HPDE6-E6E7 (cell line): Measurements from ENCODE around the gene RHCE.
A peak's percentile ranks its signal among the peaks of the same experiment; 100 is the strongest.
"Not testable (repeated sequence)": the region's sequence is repeated elsewhere in the genome, so short reads cannot be mapped to it uniquely, and the experiment has no call there.

Experiments used
- DNase-seq: peaks from one replicate; pipeline ENCODE4 v3.0.0; 2011; ENCODE audit warnings: missing footprints; ENCODE audit errors: extremely low spot score

Gene RHCE

DNA sequence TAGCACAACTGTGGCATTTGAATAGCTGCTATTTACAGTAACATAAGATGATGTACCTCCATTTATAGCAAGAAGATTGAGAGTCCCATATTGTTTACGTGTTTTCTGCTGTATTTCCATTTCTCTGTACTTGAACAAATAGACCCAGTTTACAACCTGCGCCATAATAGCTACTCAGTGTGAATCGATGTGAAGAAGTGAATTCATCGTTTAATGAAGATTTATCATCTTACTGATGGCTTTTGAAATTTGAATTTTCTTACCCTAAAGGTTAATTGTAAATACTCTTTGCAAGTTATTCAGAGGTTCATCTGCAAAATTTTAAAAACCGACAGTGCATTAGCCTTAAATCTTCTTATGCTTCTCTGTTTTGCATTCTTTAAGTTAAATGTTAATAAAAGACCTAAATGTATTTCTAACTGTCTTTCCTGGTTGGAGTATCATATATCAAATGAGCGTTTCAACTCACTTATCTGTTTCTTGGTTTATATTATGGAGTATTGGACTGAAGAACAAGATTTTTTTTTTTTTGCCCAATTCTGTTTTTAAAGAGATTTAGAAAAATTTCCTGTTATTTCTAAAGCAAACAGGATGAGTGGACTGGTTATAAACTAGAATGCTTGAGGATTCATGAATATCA, 12.2 kb upstream of the RHCE start:
- DNase-seq: no peak

DNA sequence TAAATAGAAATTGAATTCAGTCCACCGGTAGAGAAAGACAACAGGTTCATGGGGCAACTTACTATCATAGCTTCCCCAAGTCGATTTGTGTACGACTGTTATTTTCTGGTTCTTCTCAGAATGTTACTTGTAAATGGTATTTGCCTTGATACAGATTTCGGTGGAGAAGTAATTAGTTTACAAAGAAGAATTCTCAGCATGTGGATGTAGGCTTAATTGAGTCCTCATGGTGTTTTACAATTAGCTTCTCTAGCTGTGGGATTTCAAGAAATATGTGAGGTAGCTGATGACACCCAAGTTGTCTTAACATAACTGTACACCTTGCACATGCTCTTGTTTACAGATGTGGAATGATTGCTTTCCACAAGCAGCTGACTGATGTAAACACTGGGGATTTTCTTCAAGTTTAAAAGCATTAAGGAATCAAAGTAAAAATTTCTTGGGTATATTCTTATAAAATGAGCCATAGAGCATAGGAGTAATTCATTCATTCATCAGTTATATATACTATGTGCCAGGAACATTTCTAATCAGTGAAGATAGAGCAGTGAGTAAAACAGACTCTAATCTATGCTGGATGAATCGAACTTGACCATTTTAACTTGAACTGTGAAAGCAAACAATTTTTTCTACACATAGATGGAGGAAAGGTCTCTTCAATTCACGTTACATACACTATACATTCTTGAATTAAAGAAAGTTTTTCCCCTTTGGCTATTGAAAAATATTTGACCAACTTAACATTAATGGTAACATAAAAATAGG, 11.5 kb upstream of the RHCE start:
- no peak for DNase-seq

DNA sequence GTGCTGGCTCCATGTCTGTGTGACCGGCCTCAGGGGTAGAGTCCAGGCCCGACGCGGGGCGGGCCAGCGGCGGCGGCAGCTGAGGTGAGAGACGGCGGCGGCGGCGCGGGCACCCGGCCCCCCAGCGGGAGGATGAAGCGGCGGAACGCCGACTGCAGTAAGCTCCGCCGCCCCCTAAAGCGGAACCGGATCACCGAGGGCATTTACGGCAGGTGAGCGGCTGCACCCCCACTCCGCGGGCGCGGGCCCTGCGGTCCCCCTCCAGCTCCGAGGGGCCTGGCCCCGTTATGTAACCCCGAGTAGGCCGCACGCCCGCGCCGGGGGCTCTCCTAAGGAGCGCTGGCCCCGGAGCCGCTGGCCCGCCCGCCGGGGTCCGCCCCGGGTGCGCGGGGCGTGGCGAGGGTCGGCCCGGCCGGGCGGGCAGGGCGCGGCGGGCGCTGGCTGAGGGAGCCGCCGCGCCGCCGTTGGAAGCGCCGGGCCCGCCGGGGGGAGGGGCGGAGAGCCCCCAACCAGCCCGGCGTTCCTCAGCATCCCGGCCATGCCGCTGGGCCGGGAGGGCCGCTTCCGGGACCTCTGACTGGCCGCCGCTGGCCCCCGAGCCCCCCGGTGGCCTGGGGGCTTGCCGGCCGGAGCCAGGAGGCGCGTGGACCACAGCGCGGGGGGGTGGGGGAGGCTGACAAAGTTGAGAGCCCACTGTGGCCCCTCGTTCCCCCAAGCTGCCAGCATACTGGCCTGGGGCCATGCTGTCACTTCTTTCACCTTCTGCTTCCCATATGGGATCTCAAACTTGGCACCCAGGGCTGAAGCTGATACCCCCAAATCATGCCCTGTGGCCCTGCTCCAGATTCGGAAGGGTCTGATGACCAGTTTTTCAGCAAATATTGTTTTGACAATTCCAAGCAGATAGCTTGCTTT, 10.6 kb upstream of the RHCE start:
- DNase-seq: no peak

DNA sequence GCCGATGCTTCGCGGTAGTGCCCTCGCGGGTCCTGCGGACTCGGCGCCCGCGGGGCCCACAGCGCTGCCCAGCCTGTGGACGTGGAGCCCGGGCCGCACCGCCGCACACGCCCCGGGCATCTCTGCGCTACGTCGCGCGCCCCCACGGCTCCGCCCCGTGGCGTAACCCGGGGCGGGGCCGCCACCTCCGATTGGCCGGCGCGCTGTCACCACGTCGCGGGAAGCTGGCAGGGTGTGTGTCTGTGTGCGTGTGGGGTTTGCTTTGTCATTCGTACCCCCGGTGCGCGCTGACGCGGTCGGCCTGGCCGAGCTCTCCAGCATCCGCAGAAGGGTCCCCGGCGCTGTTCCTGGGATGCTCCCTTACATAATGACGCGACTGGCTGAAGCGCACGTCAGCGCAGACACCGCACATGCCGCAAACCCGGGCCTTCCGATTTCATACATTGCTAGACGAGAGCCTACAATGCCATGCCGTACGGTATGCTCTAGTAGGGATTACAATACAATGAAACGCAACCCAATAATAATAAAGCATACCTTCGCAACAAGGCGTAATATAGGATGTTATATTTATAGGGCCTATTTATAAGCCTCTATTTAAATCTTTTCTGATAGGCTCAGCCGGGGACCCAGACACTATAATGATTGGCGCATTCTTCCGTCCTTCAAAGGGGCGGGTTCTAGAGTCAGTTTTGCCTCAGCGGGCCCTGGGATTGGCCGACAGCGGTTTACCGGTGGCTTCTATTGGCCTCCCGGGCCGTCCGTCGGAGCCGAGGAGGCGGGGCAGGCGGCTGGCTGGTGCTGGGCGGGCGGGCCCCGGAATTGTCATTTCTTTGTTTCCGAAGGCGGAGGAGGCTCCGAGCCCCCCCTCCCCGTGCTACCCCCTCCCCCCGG, 9.7 kb upstream of the RHCE start, which contains the start of gene MACO1:
MACO1 (plus strand) TSS at position 825 of the 894 bp plus-strand sequence. CDS start 202 bp downstream, outside the sequence.
- peak; percentile 93 for DNase-seq

DNA sequence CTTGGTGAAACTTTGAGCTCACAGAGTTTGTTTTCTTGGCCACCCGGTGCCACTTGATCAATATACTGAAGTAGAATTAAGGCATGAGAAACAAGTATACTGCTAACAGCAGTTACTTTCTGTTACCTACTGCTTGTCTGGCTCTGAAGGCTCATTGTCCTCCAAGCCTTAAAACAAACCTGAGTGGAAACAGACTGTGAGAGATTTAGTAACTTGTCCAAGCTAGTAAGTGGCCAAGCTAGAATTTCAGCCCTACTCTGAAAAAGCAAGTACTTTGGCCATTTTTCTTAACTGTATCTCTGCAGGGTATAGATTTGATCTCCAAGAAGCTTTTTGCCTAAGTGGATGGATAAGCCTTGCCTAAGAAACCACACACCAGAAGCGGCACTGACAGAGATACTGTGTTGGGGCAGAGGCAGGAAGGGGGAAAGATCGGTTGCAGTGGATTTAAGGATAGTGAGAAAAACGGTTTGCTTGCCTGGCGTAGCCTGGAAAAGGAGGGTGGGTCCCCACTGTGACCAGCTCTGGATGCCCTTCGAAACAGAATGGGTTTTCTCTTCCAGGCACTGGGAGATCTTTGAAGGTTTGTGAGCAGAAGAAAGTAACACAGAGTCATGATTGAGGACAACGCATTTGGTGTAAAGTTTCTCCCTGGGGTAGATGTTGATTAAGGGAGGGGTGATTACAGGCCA, 8.0 kb upstream of the RHCE start:
- DNase-seq: no peak

DNA sequence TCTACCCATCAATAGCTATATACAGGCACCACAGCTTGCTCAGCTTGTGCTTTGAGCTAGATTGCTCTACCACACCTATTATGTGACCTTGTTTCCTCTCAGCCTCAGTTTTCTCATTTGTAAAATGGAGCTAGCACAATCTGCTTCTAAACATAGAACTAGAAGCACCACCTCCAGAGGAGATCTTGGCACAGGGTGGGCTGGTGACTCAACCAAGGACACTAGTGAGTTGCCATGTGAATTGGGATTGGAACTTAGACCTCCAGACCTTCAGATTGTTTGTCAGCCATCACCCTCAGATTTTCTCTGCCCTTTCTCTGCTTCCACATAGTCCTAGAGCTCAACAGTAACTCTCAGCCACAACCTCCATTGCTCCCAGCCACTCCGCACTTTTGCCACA, 7.1 kb upstream of the RHCE start:
- no peak for DNase-seq

DNA sequence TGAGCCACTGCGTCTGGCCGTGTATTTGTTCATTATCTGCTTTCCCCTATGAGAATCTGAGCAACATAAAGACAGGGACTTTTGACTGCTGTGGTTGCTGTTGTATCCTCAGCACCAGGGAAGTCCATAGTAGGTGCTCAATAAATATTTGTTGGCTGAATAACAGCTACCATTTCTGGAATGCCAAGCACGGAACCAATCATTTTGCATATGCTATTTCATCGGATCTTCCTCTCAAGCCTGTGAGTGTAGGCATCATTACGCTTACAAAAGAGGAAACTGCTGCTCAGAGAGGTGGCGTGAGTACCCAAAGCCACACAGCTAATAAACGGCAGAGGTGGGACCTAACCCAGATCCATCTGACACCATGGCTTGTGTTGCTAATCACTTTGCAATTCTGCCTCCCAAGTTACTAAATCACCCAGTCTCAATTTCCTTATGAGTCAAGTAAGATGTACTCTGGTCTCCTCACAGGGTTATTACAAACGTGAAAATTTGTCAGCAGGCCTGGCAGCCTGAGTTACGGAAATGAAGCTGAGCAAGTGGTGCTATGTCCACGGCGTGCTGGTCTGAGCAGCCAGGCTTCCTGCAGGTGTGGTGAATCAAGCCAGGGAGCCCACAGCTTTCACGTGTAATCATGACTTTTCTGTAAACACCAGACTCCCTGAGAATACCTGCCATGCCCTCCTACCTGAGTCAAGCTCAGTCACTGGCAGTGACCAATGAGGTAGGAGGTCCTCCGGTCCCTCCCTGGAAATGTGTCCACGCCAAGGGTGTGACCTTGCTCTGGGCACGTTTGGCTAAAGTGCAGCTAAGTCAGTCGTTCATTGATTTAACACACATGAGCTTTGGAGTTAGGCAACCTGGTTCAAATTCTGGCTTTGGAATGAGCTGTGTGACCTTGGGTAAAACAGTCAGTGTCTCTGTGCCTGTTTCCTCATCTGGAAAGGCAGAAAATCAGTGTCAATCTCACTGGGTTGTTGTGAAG, 4.8 kb upstream of the RHCE start:
- DNase-seq: peak; percentile 85

DNA sequence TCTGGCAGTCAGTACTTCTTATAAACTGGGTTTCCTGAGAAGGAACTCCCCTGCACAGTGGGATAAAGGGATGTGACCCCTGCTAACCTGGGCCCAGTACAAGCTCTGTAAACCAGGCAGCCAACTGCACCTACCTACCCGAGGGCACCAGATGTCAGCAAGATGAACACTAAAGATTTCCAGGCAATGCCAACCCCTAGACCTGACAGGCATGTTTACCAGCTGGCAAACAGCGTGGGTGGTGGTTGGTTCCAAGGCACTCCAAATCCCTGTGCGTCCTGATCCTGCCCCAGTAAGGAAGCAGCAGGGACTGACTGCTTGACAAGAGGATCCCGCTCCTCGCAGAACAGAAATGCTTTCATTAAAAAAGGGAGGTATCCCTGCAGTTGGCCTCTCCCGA, 2.6 kb upstream of the RHCE start:
- DNase-seq: not testable (repeated sequence)

DNA sequence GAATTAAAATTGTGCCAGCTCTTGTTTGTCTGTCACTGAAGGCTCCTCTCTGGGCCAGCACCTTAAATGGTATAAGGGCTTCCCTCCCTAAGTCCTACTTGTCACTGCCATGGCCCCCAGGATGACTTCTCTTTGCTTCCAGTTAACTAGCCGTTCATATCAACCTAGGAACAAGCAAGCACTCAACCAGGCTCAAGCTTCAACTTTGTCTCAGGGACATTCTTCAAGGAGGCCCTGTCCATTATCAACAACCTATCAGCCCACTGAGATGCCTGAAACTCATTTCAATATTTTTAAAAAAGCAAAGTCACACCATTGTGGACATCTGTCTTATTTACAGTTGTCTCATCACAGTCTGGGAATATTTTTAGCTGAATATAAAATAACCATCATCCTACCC, 1.3 kb downstream of the RHCE start:
- not testable (repeated sequence) for DNase-seq

DNA sequence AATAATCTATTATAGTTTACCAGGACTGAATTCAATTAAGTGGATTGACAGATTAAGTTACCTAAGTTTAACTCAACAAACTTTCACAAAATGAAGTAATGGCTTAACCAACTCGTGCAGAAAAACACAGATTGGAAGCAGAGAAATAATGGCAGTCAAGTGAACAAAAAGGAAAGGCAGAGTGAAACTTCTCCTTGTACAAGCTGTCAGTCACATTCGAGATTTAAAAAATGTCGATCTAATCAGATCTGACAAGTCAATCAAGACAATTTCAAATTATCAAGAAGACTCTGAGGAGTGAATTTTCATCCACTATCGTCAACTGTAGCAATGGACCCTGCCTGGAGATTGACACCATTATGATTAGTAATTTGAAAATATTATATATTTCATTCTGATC, 3.3 kb downstream of the RHCE start:
- not testable (repeated sequence) for DNase-seq

DNA sequence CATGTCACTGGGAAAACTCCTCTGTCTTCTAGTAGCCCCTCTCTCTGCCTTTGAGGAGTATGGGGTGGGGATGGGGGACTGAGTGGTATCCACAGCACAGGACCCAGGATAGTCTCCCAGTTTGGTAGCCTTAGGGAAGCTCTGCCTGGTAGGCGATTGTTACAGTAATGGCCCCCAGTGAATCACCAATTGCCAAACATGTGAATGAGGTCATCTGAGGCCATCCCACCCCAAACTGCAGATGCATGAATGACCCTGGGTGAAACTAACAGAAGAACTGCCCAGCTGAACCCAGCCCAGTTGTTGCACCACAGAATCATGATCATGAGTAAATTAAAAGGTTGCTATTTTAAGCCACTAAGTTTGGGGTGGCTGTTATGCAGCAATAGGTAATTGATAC, 6.0 kb downstream of the RHCE start:
- DNase-seq: not testable (repeated sequence)

DNA sequence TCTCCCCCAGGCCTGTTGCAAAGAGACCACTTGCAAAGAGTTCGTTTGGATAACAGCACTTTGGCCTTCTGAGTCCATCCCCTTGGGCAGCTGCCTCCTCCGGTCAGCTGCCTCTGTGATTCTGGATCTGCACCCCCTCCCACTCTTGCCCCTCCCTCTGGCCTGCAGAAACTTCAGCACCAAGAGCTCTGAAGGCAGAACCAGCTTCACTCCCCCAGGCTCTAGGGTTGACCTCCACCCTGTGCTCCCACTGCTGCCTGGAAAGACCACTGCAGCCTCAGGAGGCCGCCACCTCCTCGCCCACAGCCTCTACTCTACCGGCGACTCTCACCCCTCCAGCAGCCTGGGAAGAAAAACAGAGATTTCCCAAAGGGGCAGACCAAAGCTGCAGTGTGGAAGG, 6.5 kb downstream of the RHCE start:
- DNase-seq: not testable (repeated sequence)

DNA sequence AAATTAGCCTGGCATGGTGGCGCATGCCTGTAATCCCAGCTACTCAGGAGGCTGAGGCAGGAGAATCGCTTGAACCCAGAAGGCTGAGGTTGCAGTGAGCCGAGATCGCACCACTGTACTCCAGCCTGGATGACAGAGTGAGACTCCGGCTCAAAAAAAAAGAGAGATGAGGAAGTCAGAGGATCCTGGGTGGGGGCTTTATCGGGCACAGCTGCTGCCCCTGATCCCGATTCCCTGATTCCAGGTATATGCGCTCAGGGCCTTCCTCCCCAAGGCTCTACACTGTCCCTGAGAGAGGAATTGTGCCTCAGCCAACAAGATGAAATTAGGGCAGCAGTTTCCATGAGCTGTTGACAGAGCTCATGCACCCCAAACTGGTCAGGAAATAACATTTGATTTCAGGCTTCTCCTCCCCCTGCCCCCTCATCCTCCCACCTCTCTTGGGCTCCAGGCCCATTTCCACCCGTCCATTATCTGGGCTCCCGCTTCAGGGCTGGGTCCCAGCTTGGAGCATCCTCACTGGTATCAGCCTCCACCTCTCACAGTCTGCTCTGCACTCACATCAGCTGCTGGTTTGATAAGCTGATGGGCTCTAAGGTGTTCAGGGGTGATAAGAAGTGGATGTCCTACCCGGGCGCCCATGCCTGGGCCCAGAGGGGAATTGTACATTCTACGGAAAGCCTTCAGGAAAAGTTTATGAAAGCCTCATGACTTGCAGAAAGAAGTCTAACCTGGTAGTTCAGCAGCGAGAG, 7.6 kb downstream of the RHCE start:
- not testable (repeated sequence) for DNase-seq

DNA sequence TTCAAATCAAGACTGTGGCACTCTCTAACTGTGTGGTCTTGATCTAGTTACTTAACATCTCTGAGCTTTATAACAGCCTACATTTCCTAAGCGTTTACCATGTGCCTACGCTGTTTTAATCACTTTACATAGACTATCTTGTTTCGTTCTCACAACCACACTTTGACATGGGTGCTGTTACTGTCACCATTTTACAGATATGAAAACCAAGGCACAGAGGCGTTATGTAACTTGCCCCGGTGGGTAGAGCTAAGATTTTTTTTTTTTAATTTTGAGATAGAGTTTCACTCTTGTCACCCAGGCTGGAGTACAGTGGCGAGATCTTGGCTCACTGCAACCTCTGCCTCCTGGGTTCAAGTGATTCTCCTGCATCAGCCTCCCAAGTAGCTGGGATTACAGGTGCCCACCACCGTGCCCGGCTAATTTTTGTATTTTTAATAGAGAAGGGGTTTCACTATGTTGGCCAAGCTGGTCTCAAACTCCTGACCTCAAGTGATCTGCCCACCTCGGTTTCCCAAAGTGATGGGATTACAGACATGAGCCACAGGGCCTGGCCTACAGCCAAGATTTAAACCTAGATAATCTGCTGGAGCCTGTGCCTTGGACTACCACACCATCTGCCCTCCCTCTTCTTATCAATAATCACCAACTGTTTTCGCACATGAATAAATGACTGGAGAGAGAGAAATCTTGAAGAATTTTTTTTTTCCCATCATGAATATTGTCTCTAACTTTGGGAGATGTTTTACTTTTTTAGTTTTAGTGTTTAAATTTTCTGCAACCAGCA, 10.8 kb downstream of the RHCE start:
- not testable (repeated sequence) for DNase-seq

DNA sequence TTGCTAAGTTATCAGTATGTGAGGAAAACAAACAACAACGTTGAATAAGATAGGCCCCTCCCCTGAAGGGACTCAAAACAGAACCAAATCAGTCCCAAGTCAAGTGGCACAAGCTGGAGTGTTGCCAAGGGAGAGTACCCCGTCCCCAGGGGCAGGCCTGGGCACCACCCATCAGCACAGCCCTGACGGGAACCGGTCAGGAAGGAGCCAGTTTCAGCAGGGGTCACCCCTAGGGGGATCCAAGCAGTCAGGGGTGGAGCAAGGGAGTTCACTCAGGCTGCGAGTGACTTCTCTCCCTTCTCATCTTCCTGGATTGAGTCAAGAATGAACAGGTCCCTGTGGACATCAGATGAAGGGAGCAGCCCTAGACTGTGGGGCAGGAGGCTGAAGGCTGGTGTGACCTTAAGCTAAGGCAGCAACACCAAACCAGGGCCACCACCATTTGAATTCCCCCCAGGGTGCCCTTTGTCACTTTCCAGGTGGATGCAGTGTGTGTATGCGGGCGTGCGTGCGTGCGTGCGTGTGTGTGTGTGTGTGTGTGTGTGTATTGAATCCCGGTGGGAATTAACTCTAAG, 14.8 kb downstream of the RHCE start:
- not testable (repeated sequence) for DNase-seq

DNA sequence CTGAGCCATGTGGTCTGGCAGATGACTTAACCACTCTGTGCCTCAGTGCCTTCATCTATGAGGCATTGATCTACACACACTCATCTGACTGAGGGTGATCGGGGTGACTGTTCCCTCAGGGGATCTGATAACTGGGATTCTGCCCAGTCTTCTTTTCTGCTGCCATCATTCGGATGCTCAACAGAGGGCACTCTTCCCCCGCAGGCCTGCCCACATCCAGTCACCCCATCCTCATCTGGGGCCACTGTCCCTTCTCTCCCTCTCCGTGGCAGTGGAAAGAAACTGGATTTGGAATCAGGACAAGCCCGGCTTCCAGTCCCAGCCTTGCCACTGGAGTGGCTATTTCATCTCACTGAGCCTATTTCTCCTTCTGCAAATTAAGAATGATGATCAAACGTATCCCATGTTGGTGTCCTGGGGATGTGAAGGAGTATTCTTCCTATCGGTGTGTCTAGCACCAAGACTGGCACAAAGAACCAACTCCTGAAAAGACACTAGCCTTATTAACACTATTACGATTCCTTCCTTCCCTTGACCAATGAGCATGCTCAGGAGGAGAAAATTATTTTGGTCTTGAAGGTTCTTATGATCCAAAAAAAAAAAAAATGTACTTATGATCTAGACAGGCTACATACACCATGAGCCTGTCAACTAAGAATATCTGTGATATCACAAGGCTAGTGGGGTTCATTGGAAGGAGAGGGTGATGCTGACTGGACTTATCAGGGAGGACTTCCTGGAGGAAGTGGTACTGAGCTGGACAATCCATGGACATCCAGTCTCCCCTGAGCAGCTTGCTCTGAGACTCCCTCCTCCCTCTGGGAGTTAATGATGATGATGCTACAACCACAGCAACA, 17.4 kb downstream of the RHCE start:
- not testable (repeated sequence) for DNase-seq
